Ureter (tissue), 1 donor: ENCODE results near the gene PDIA4. TPM values are rescaled to one million over a fixed set of nuclear protein-coding genes. Genes with fewer than 3 reads are reported as not detected.
A peak's percentile ranks its signal among the peaks of the same experiment; 100 is the strongest.

Source experiments
- DNase-seq: peaks from one replicate; pipeline ENCODE4 v3.0.0-alpha.2; 2020; ENCODE audit warnings: low spot score
- total RNA-seq: library from RNA; stranded (reverse); gene quantifications from one replicate; pipeline ENCODE4 v1.2.4, GENCODE V29; 2023
- donor health status: DM: yes; HTN: yes; CAD: no.

PDIA4 gene
- total RNA-seq, 1 donor from 2014 or later = 116 TPM

GRCh38 chr7:148967602-148968001, 60.7 kb downstream of the PDIA4 start:
- no peak for DNase-seq

- DNase-seq = no peak
Measured at GRCh38 chr7:148967032-148967372, 61.3 kb downstream of the PDIA4 start.

GRCh38 chr7:148964483-148965267, 63.6 kb downstream of the PDIA4 start:
- no peak for DNase-seq

DNA sequence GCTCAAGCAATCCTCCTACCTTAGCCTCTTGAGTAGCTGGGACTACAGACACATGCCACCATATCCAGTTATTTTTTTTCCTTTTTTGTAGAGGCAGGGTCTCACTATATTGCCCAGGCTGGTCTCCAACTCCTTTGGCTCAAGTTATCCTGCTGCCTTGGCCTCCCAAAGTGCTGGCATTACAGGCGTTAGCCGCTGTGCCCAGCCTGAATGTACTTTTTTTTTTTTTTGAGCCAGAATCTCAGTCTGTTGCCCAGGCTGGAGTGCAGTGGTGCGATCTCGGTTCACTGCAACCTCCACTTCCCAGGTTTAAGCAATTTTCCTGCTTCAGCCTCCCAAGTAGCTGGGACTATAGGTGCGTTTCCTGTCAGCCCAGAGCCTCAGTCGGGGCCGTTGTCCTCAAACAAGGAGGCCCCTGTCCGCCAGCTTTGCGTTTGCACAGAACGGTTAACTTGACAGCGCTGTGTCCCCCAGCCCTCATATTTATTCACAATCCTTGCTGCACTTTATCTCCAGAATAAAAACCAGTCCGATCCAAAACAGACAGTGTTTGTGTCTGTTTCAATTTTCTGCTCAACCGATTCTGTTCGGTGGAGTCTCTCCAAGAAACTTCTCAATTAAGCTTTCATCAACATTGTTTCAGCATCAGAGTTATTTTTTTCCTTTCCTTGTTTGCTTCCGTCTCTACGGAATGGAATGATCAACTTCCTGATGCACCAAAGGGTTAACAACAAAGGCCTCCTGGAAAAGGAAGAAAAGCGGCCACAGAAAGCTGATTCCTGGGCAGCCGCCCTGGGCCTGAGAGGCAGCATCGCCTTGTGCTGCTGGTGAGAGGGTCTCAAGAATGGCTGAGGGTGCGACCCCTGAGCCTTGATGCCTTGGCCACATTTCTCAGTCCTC, 64.5 kb downstream of the PDIA4 start:
- DNase-seq = no peak

GRCh38 chr7:148962823-148963582, 65.3 kb downstream of the PDIA4 start:
- DNase-seq = peak; percentile 71

- no peak for DNase-seq
Measured at GRCh38 chr7:148962440-148962822, 65.9 kb downstream of the PDIA4 start.

GRCh38 chr7:148959726-148960125, 68.6 kb downstream of the PDIA4 start:
- DNase-seq = no peak

DNA sequence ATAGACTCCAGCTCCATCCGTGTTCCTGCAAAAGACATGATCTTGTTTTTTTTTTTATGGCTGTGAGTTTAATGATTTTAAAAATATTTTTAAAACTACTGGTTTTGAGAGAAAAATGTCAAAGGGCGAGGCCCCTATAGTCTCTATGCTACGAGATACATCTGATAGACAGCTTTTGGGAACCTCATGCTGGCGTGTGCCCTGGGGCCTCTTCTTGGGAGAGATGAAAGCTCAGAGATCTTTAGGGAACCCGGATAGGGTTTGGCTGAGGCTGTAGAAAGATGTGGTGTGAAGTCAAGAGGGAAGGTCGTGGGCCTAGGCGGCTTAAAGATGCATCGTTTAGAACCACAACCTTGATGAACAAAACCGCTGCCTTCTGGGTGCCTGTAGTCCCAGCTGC, 70.2 kb downstream of the PDIA4 start:
- no peak for DNase-seq

DNA sequence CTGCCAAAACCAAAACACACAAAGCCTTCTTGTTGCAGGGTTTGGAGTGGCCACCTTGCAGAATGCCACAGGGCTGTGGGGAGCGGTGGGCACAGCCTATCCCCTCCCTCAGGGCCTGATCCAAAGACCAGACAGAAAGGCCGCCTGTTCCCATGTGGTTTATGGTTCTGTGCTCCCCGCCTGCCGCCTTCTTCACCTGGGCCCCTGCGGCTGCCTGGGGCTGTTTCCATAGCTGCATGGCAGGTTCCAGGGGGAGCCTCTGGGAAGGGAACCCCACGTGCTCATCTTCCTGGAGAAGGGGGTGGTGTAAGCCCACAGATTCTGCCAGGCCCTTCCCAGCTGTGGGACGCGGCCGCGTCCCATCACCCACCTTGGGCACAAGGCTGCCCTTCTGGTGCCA, 73.5 kb downstream of the PDIA4 start:
- DNase-seq = no peak

- no peak for DNase-seq
Measured at GRCh38 chr7:148953676-148954075, 74.6 kb downstream of the PDIA4 start.

Other genes with a start within 250 kb of the PDIA4 start
- 3.6 TPM for gene EZH2, start 144.2 kb downstream of the PDIA4 start, total RNA-seq
- gene ZNF786, start 62.2 kb upstream of the PDIA4 start, total RNA-seq = 9.8 TPM
- 3.0 TPM for gene ZNF425, start 97.8 kb upstream of the PDIA4 start, total RNA-seq
- gene ZNF398, start 118.9 kb upstream of the PDIA4 start, total RNA-seq = 25.4 TPM
- gene ZNF282, start 167.0 kb upstream of the PDIA4 start, total RNA-seq = 46.6 TPM
- gene ZNF212, start 211.1 kb upstream of the PDIA4 start, total RNA-seq = 11.2 TPM
- gene ZNF783, start 233.7 kb upstream of the PDIA4 start, total RNA-seq = 30.0 TPM